ENCODE measurements around the gene SHMT2.
A peak's percentile ranks its signal among the peaks of the same experiment; 100 is the strongest.

SHMT2 gene

GRCh38 chr12:57227315-57228115 is 2.0 kb upstream of the SHMT2 start:
- DNase-seq (ENCODE audit: low spot score), result no peak

GRCh38 chr12:57229046-57229633 is 371 bp upstream of the SHMT2 start:
- DNase-seq (ENCODE audit: low spot score), result no peak

- no peak for DNase-seq (ENCODE audit: low spot score)
These were observed 1.1 kb downstream of the SHMT2 start for GRCh38 chr12:57230381-57231155.

GRCh38 chr12:57231276-57232021 is 1.9 kb downstream of the SHMT2 start:
- DNase-seq (ENCODE audit: low spot score), result no peak

- DNase-seq (ENCODE audit: low spot score), result no peak
These were observed 2.7 kb downstream of the SHMT2 start for GRCh38 chr12:57232156-57232756.

GRCh38 chr12:57233357-57234232 is 4.1 kb downstream of the SHMT2 start:
- no peak for DNase-seq (ENCODE audit: low spot score)

- DNase-seq (ENCODE audit: low spot score), result no peak
These were observed 4.7 kb downstream of the SHMT2 start for GRCh38 chr12:57234233-57234570.

- DNase-seq (ENCODE audit: low spot score), result no peak
These were observed 5.1 kb downstream of the SHMT2 start for GRCh38 chr12:57234571-57235016.

- DNase-seq (ENCODE audit: low spot score), result no peak
These were observed 5.7 kb downstream of the SHMT2 start for GRCh38 chr12:57235017-57235727.

- no peak for DNase-seq (ENCODE audit: low spot score)
These were observed 6.2 kb downstream of the SHMT2 start for GRCh38 chr12:57235728-57236131.

GRCh38 chr12:57236201-57236924 is 6.9 kb downstream of the SHMT2 start:
- DNase-seq (ENCODE audit: low spot score), result no peak

GRCh38 chr12:57236925-57237595 is 7.5 kb downstream of the SHMT2 start:
- no peak for DNase-seq (ENCODE audit: low spot score)

GRCh38 chr12:57237596-57237931 is 8.1 kb downstream of the SHMT2 start:
- DNase-seq (ENCODE audit: low spot score), result no peak

- DNase-seq (ENCODE audit: low spot score), result no peak
These were observed 8.7 kb downstream of the SHMT2 start for GRCh38 chr12:57237932-57238853.

GRCh38 chr12:57238854-57239554 is 9.5 kb downstream of the SHMT2 start:
- peak; percentile 80 for DNase-seq (ENCODE audit: low spot score)

GRCh38 chr12:57239587-57240065 is 10.1 kb downstream of the SHMT2 start:
- DNase-seq (ENCODE audit: low spot score), result no peak

Data from CD4-positive, alpha-beta T cell treated with Interleukin-6 at 100 ng/mL for 8 hours (primary cell).